Keratinocyte (primary cell): ENCODE data around the gene NTSR2. TPM values are rescaled to one million over a fixed set of nuclear protein-coding genes. Genes with fewer than 3 reads are reported as not detected.

ENCODE experiments used
- DNase-seq: peaks from one replicate; pipeline ENCODE4 v3.0.0-alpha.2; 2011; ENCODE audit warnings: low read depth, missing footprints, low spot score
- FAIRE-seq: peaks from 2 replicates; lab custom pipeline; 2011; peaks lifted over from hg19 to GRCh38; lab: Jason Lieb, UNC
- H2AFZ ChIP-seq: 2 replicates; pipeline ENCODE4 v1.6.0; 2012; ENCODE audit warnings: low read length, control low read depth, inconsistent platforms; ENCODE audit not compliant: control insufficient read depth
- H3K27ac ChIP-seq: 2 replicates; pipeline ENCODE4 v1.5.1; 2011; ENCODE audit warnings: low read length; ENCODE audit not compliant: control insufficient read depth, insufficient read depth
- H3K27me3 ChIP-seq: 3 replicates; pipeline ENCODE4 v1.6.0; 2011; ENCODE audit warnings: low read length; ENCODE audit not compliant: control insufficient read depth, insufficient read depth; ENCODE audit errors: extremely low read depth
- H3K36me3 ChIP-seq, 2 experiments: 2 replicates in 1 of 2; 3 replicates in 1 of 2; pipeline ENCODE4 v1.5.1; 2011; ENCODE audit warnings: low read length in 2 of 2, mild to moderate bottlenecking in 1 of 2; ENCODE audit not compliant: control insufficient read depth in 2 of 2, insufficient read depth in 2 of 2; ENCODE audit errors: extremely low read depth in 1 of 2
- H3K4me1 ChIP-seq: 3 replicates; pipeline ENCODE4 v1.5.1; 2011; ENCODE audit warnings: low read length; ENCODE audit not compliant: control insufficient read depth, insufficient read depth; ENCODE audit errors: extremely low read depth
- H3K4me2 ChIP-seq: 3 replicates; pipeline ENCODE4 v1.6.0; 2011; ENCODE audit warnings: low read depth, low read length; ENCODE audit not compliant: control insufficient read depth, insufficient read depth; ENCODE audit errors: extremely low read depth
- H3K4me3 ChIP-seq, 3 experiments: fragments of 200-600 bp in 1 of 3; sonication (generic) in 1 of 3; 2 replicates in 2 of 3; 3 replicates in 1 of 3; pipeline ENCODE4 v1.5.1; 2011 to 2016; ENCODE audit warnings: low read length in 3 of 3, mild to moderate bottlenecking in 3 of 3, control low read depth in 2 of 3, inconsistent platforms in 1 of 3, low read depth in 1 of 3, mixed read lengths in 1 of 3, mixed run types in 1 of 3, moderate library complexity in 1 of 3; ENCODE audit not compliant: control insufficient read depth in 2 of 3, insufficient read depth in 2 of 3; ENCODE audit errors: extremely low read depth in 1 of 3
- H3K79me2 ChIP-seq: 2 replicates; pipeline ENCODE4 v1.6.0; 2012; ENCODE audit warnings: low read length; ENCODE audit not compliant: control insufficient read depth, insufficient read depth
- H3K9ac ChIP-seq: 3 replicates; pipeline ENCODE4 v1.6.0; 2011; ENCODE audit warnings: low read length; ENCODE audit not compliant: control insufficient read depth, insufficient read depth; ENCODE audit errors: extremely low read depth
- H3K9me1 ChIP-seq: 3 replicates; pipeline ENCODE4 v1.6.0; 2011; ENCODE audit warnings: low read length; ENCODE audit not compliant: control insufficient read depth, insufficient read depth; ENCODE audit errors: extremely low read depth
- H3K9me3 ChIP-seq: 2 replicates; pipeline ENCODE4 v1.5.1; 2012; ENCODE audit warnings: low read depth, low read length; ENCODE audit not compliant: control insufficient read depth
- H4K20me1 ChIP-seq: 3 replicates; pipeline ENCODE4 v1.6.0; 2011; ENCODE audit warnings: low read length; ENCODE audit not compliant: control insufficient read depth, insufficient read depth; ENCODE audit errors: extremely low read depth
- CTCF ChIP-seq, 3 experiments: IDR thresholded peaks in 1 of 3; conservative IDR thresholded peaks in 1 of 3; optimal IDR thresholded peaks in 1 of 3; 2 replicates in 2 of 3; 3 replicates in 1 of 3; pipeline versions ENCODE3 to v1.5.1; 2011; ENCODE audit warnings: low read length in 3 of 3, mild to moderate bottlenecking in 3 of 3, moderate library complexity in 2 of 3, control low read depth in 1 of 3, inconsistent platforms in 1 of 3; ENCODE audit not compliant: insufficient read depth in 2 of 3; ENCODE audit errors: extremely low read depth in 1 of 3
- EZH2 ChIP-seq: IDR thresholded peaks from one replicate; pipeline ENCODE4 v1.6.1; 2012; ENCODE audit warnings: inconsistent platforms, mild to moderate bottlenecking, low read length, moderate library complexity
- dilution Hi-C: fragments of 300-500 bp; cut with MboI; formaldehyde crosslinking; loops from one replicate; pipeline ENCODE4 v1.7.0; 2020; ENCODE audit warnings: low sequenced_read_pairs; ENCODE audit not compliant: extremely low pct_ligation_motif_present
- polyA plus RNA-seq, 5 experiments: library from polyadenylated mRNA; depleted of rRNA in 3 of 5; stranded (reverse) in 3 of 5; stranded (forward) in 1 of 5; unstranded in 1 of 5; fragments of >200 nt; gene quantifications; 1 replicate in 1 of 5; 2 replicates in 3 of 5; 3 replicates in 1 of 5; pipeline versions ENCODE4 v1.2.1 to v1.2.3, GENCODE V29; 2011 to 2012; ENCODE audit warnings: missing spikeins in 2 of 5, low read depth in 1 of 5, low replicate concordance in 1 of 5

NTSR2 gene
- polyA plus RNA-seq, 1 donor (not counting 4 experiments of a cell fraction or from before 2014, with no cell fraction given), result not detected

DNA sequence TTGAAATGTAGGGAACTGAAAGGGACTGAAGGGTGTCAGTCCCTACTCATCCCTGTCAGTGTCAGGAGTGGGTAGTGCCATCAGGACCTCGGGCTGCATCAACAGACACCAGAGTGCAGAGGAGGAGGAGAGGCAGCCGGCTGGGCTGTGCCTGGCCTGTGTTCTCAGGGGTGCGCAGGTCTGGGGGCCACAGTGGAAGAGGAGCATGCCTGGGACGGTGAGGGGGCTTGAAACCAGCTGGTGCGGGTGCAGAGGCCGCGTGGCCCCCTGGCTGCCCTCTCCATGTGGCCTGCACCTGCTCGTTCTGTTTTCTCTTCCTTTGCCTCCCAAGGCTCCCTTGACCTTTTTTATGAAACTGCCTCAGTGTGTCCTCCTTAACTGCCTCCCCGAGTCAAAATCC is 41.3 kb downstream of the NTSR2 start:
- DNase-seq (no peak), FAIRE-seq (no peak)
- Histone ChIP-seq H3K4me3 (no peak overlapping the region), H3K9ac (no peak overlapping the region), H3K9me3 (peaks cover 5% of the 10 kb centered on the region), H3K36me3 (no peaks in the 10 kb centered on the region), H3K27ac (no peak overlapping the region), H2AFZ (no peak overlapping the region), H3K79me2 (no peaks in the 10 kb centered on the region), H3K4me1 (no peaks in the 10 kb centered on the region), H3K27me3 (no peaks in the 10 kb centered on the region), H4K20me1 (no peaks in the 10 kb centered on the region), H3K4me2 (no peak overlapping the region), H3K9me1 (no peaks in the 10 kb centered on the region)
- TF ChIP-seq EZH2 (no peak), CTCF (optimal IDR thresholded peaks at IDR 0.05 in 1 of 3, IDR thresholded peaks at IDR 0.05 in 1 of 3, conservative IDR thresholded peaks at IDR 0.05 in 1 of 3; ENCODE audit: extremely low read depth in 1 of 3, insufficient read depth in 2 of 3, low read length in 3 of 3) (no peak)
- dilution Hi-C loops, result no loop called here

DNA sequence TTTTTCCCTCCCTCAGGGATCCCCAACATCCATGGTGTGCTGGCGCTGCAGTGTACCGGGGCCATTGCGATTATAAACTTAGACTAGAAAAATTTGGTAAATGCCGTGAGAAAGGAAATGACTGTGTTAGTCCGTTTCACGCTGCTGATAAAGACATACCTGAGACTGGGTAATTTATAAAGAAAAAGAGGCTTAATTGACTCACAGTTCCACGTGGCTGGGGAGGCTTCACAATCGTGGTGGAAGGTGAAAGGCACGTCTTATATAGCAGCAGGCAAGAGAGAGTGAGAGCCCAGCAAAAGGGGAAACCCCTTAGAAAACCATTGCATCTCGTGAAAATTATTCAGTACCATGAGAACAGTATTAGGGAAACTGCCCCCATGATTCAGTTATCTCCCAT is 44.3 kb downstream of the NTSR2 start:
- H3K4me2 ChIP-seq, result no peak overlapping the region
- no peaks in the 10 kb centered on the region for H3K4me1 ChIP-seq
- no peaks in the 10 kb centered on the region for H3K79me2 ChIP-seq
- no peaks in the 10 kb centered on the region for H3K9me1 ChIP-seq
- H3K9ac ChIP-seq, result no peak overlapping the region
- DNase-seq (no peak), FAIRE-seq (no peak)
- no peaks in the 10 kb centered on the region for H4K20me1 ChIP-seq
- peaks cover 5% of the 10 kb centered on the region for H3K9me3 ChIP-seq
- no peaks in the 10 kb centered on the region for H3K36me3 ChIP-seq
- TF ChIP-seq CTCF (optimal IDR thresholded peaks at IDR 0.05 in 1 of 3, IDR thresholded peaks at IDR 0.05 in 1 of 3, conservative IDR thresholded peaks at IDR 0.05 in 1 of 3; ENCODE audit: extremely low read depth in 1 of 3, insufficient read depth in 2 of 3, low read length in 3 of 3) (no peak), EZH2 (no peak)
- dilution Hi-C loops, result no loop called here
- H3K27ac ChIP-seq, result no peak overlapping the region
- H3K4me3 ChIP-seq, result no peak overlapping the region
- peaks cover 4% of the 10 kb centered on the region for H3K27me3 ChIP-seq
- H2AFZ ChIP-seq, result no peak overlapping the region
